Tibial nerve (tissue), 4 donors: ENCODE data around the gene MTLN. TPM values are rescaled to one million over a fixed set of nuclear protein-coding genes. Genes with fewer than 3 reads are reported as not detected.
"Not testable (repeated sequence)": the region's sequence is repeated elsewhere in the genome, so short reads cannot be mapped to it uniquely, and the experiment has no call there.

Source experiments
- DNase-seq, 2 donors: peaks; one replicate each; pipeline ENCODE4 v3.0.0-alpha.2; 2019; ENCODE audit warnings: low spot score in 2 of 2
- H3K27ac ChIP-seq, 4 donors: fragments of 200-600 bp; sonication (generic) in 3 of 4; one replicate each; pipeline ENCODE4 v1.5.1; 2017 to 2019; ENCODE audit warnings: mild to moderate bottlenecking in 1 of 4
- H3K27me3 ChIP-seq, 2 donors: fragments of 200-600 bp; sonication (generic) in 1 of 2; one replicate each; pipeline versions ENCODE4 v1.5.1 to v1.6.0; 2017 to 2019
- H3K36me3 ChIP-seq, 3 donors: fragments of 200-600 bp; sonication (generic); one replicate each; pipeline ENCODE4 v1.5.1; 2018 to 2019
- H3K4me1 ChIP-seq, 4 donors: fragments of 200-600 bp; sonication (generic) in 3 of 4; one replicate each; pipeline ENCODE4 v1.5.1; 2017 to 2019
- H3K4me3 ChIP-seq, 4 donors: fragments of 200-600 bp; sonication (generic) in 3 of 4; one replicate each; pipeline ENCODE4 v1.5.1; 2017 to 2019; ENCODE audit warnings: mild to moderate bottlenecking in 1 of 4, moderate library complexity in 1 of 4
- H3K9me3 ChIP-seq, 4 donors: fragments of 200-600 bp; sonication (generic) in 3 of 4; one replicate each; pipeline ENCODE4 v1.5.1; 2017 to 2019
- CTCF ChIP-seq, 5 experiments: fragments of 200-600 bp in 3 of 5; fragments of 450-650 bp in 2 of 5; sonication (generic) in 3 of 5; IDR thresholded peaks; one replicate each; pipeline ENCODE4 v1.5.1; 2016 to 2019; ENCODE audit warnings: antibody characterized with exemption in 5 of 5, mild to moderate bottlenecking in 3 of 5, moderate library complexity in 2 of 5
- EP300 ChIP-seq, 2 donors: sonication (generic); formaldehyde crosslinking; IDR thresholded peaks; one replicate each; pipeline ENCODE4 v1.6.1; 2017; ENCODE audit warnings: antibody characterized with exemption in 2 of 2, mild to moderate bottlenecking in 1 of 2
- POLR2A ChIP-seq, 2 donors: fragments of 450-650 bp; IDR thresholded peaks; one replicate each; pipeline ENCODE4 v1.6.1; 2017; ENCODE audit warnings: antibody characterized with exemption in 2 of 2, mild to moderate bottlenecking in 2 of 2, moderate library complexity in 2 of 2
- WGBS, 2 donors: methylation state at CpG; one replicate each; pipeline ENCODE4 v1.1.5; 2018; 5-methylcytosine and 5-hydroxymethylcytosine counted together
- total RNA-seq, 4 donors: library from RNA; depleted of rRNA; stranded (reverse); fragments of >200 nt; gene quantifications; one replicate each; pipeline ENCODE4 v1.1.0, GENCODE V29; 2016

Gene MTLN
- total RNA-seq, 4 donors from 2014 or later: 134 to 261 (median 180) TPM

GRCh38 chr2:110198016-110198415 lies 14.3 kb downstream of the MTLN start:
- H3K27ac ChIP-seq: no peak overlapping the region
- no peaks in the 10 kb centered on the region for H3K4me1 ChIP-seq
- no peak for TF ChIP-seq POLR2A (IDR thresholded peaks at IDR 0.05)
- no peak for TF ChIP-seq CTCF (IDR thresholded peaks at IDR 0.05)
- TF ChIP-seq EP300 (IDR thresholded peaks at IDR 0.05): no peak
- 67 to 72% methylated on average over 3 of the region's 3 CpGs for WGBS, 2 donors
- DNase-seq: no peak
- no peaks in the 10 kb centered on the region for H3K9me3 ChIP-seq
- H3K27me3 ChIP-seq: no peaks in the 10 kb centered on the region
- H3K36me3 ChIP-seq: peaks cover 0 to 27% (median 0%) of the 10 kb centered on the region in 3 donors
- H3K4me3 ChIP-seq: no peak overlapping the region

GRCh38 chr2:110197452-110197851 lies 14.9 kb downstream of the MTLN start:
- WGBS, 2 donors: 77 to 86% methylated on average over 4 of the region's 4 CpGs
- H3K4me1 ChIP-seq: no peaks in the 10 kb centered on the region
- DNase-seq: no peak
- H3K27me3 ChIP-seq: no peaks in the 10 kb centered on the region
- TF ChIP-seq CTCF (IDR thresholded peaks at IDR 0.05) (no peak), EP300 (IDR thresholded peaks at IDR 0.05) (no peak), POLR2A (IDR thresholded peaks at IDR 0.05) (no peak)
- no peak overlapping the region for H3K27ac ChIP-seq
- H3K36me3 ChIP-seq: peaks cover 0 to 27% (median 0%) of the 10 kb centered on the region in 3 donors
- no peaks in the 10 kb centered on the region for H3K9me3 ChIP-seq
- no peak overlapping the region for H3K4me3 ChIP-seq

GRCh38 chr2:110190169-110190568 lies 22.2 kb downstream of the MTLN start:
- H3K4me1 ChIP-seq, H3K4me3 ChIP-seq, H3K27me3 ChIP-seq, DNase-seq, H3K27ac ChIP-seq: not testable (repeated sequence)
- H3K36me3 ChIP-seq: peaks cover 0 to 54% (median 0%) of the 10 kb centered on the region in 3 donors
- WGBS, 2 donors: 97 to 98% methylated on average over 16 to 18 of the region's 23 CpGs
- H3K9me3 ChIP-seq: peaks cover 0 to 16% (median 2%) of the 10 kb centered on the region in 4 donors

- no peak overlapping the region for H3K4me3 ChIP-seq
- H3K27ac ChIP-seq: no peak overlapping the region
- TF ChIP-seq EP300 (IDR thresholded peaks at IDR 0.05): no peak
- TF ChIP-seq POLR2A (IDR thresholded peaks at IDR 0.05): no peak
- no peak for TF ChIP-seq CTCF (IDR thresholded peaks at IDR 0.05)
- H3K9me3 ChIP-seq: peaks cover 0 to 31% (median 6%) of the 10 kb centered on the region in 4 donors
- peaks cover 0 to 60% (median 0%) of the 10 kb centered on the region in 3 donors for H3K36me3 ChIP-seq
- DNase-seq: no peak
- no peaks in the 10 kb centered on the region for H3K27me3 ChIP-seq
- 95 to 96% methylated on average over 2 of the region's 2 CpGs for WGBS, 2 donors
- H3K4me1 ChIP-seq: no peaks in the 10 kb centered on the region
Measured at GRCh38 chr2:110182449-110182848, 29.9 kb downstream of the MTLN start.

GRCh38 chr2:110180036-110180435 lies 32.3 kb downstream of the MTLN start:
- H3K4me3 ChIP-seq: no peak overlapping the region
- H3K9me3 ChIP-seq: peaks cover 0 to 26% (median 5%) of the 10 kb centered on the region in 4 donors
- H3K27ac ChIP-seq: no peak overlapping the region
- H3K27me3 ChIP-seq: no peaks in the 10 kb centered on the region
- peaks cover 0 to 46% (median 0%) of the 10 kb centered on the region in 3 donors for H3K36me3 ChIP-seq
- no peak for TF ChIP-seq POLR2A (IDR thresholded peaks at IDR 0.05)
- no peak for TF ChIP-seq EP300 (IDR thresholded peaks at IDR 0.05)
- no peak for TF ChIP-seq CTCF (IDR thresholded peaks at IDR 0.05)
- no peaks in the 10 kb centered on the region for H3K4me1 ChIP-seq
- no peak for DNase-seq

- no peak for TF ChIP-seq CTCF (IDR thresholded peaks at IDR 0.05)
- no peak for TF ChIP-seq EP300 (IDR thresholded peaks at IDR 0.05)
- no peak for TF ChIP-seq POLR2A (IDR thresholded peaks at IDR 0.05)
- Histone ChIP-seq H3K9me3 (no peaks in the 10 kb centered on the region), H3K27me3 (no peaks in the 10 kb centered on the region), H3K36me3 (peaks cover 0 to 22% (median 0%) of the 10 kb centered on the region in 3 donors), H3K4me1 (no peaks in the 10 kb centered on the region), H3K27ac (no peak overlapping the region), H3K4me3 (no peak overlapping the region)
- DNase-seq: no peak
- WGBS, 2 donors: 88 to 89% methylated on average over 1 of the region's 1 CpG
Measured at GRCh38 chr2:110173523-110173922, 38.8 kb downstream of the MTLN start.
